Activated naive CD8-positive, alpha-beta T cell treated with anti-CD3 and anti-CD28 coated beads, Interleukin-2, amount 50 U/mL, for 16 hours (primary cell): ENCODE data around the gene PCNX4.
"Not testable (repeated sequence)": the region's sequence is repeated elsewhere in the genome, so short reads cannot be mapped to it uniquely, and the experiment has no call there.

Experiments used
- DNase-seq: peaks from one replicate; pipeline ENCODE4 v3.0.0-alpha.2; 2020; ENCODE audit warnings: low read depth, low spot score

Gene PCNX4

GRCh38 chr14:60091550-60092525, at the start of gene PCNX4:
TSS of gene PCNX4 (plus strand) at chr14:60091923. CDS start at chr14:60107639, 15,716 bp downstream.
- DNase-seq = peak; percentile 83

GRCh38 chr14:60047976-60048375, 43.7 kb upstream of the PCNX4 start:
- not testable (repeated sequence) for DNase-seq

- no peak for DNase-seq
These were observed 40.0 kb upstream of the PCNX4 start for GRCh38 chr14:60051721-60052221.

GRCh38 chr14:60058087-60058486, 33.6 kb upstream of the PCNX4 start:
- no peak for DNase-seq

- DNase-seq = no peak
These were observed 30.4 kb upstream of the PCNX4 start for GRCh38 chr14:60061371-60061770.

- no peak for DNase-seq
These were observed 27.1 kb upstream of the PCNX4 start for GRCh38 chr14:60064491-60065072.

- no peak for DNase-seq
These were observed 23.8 kb upstream of the PCNX4 start for GRCh38 chr14:60067882-60068281.

GRCh38 chr14:60079723-60080122, 12.0 kb upstream of the PCNX4 start:
- no peak for DNase-seq

- DNase-seq = no peak
These were observed 6.6 kb upstream of the PCNX4 start for GRCh38 chr14:60085085-60085484.

GRCh38 chr14:60085693-60086092, 6.0 kb upstream of the PCNX4 start:
- DNase-seq = no peak

GRCh38 chr14:60087668-60088067, 4.1 kb upstream of the PCNX4 start:
- no peak for DNase-seq

GRCh38 chr14:60089221-60089620, 2.5 kb upstream of the PCNX4 start:
- DNase-seq = no peak

- DNase-seq = no peak
These were observed 731 bp upstream of the PCNX4 start for GRCh38 chr14:60090864-60091519.

- DNase-seq = no peak
These were observed 800 bp downstream of the PCNX4 start for GRCh38 chr14:60092526-60092920.

- no peak for DNase-seq
These were observed 1.4 kb downstream of the PCNX4 start for GRCh38 chr14:60093080-60093479.

GRCh38 chr14:60093606-60094005, 1.9 kb downstream of the PCNX4 start:
- no peak for DNase-seq

- no peak for DNase-seq
These were observed 2.7 kb downstream of the PCNX4 start for GRCh38 chr14:60094306-60094897.

GRCh38 chr14:60095231-60095630, 3.5 kb downstream of the PCNX4 start:
- no peak for DNase-seq

GRCh38 chr14:60095781-60096450, 4.2 kb downstream of the PCNX4 start:
- DNase-seq = no peak

GRCh38 chr14:60097974-60098373, 6.3 kb downstream of the PCNX4 start:
- DNase-seq = no peak

- not testable (repeated sequence) for DNase-seq
These were observed 8.1 kb downstream of the PCNX4 start for GRCh38 chr14:60099855-60100254.
